GM19438 (cell line): ENCODE results near the gene HACE1.
"Not testable (repeated sequence)": the region's sequence is repeated elsewhere in the genome, so short reads cannot be mapped to it uniquely, and the experiment has no call there.

Experiments used
- ATAC-seq: cut with Tn5 transposase; IDR thresholded peaks from one replicate; pipeline ENCODE4 v1.9.1; 2021; ENCODE audit warnings: low read depth; ENCODE audit not compliant: unreplicated experiment

The HACE1 gene

GRCh38 chr6:104859225-104860146 is at the start of gene HACE1:
TSS of gene HACE1 (minus strand) at chr6:104859919. CDS start at chr6:104859642, 277 bp downstream.
- ATAC-seq, result peak; percentile 98

GRCh38 chr6:104908888-104909525 is 49.3 kb upstream of the HACE1 start:
- no peak for ATAC-seq

- no peak for ATAC-seq
Observed at GRCh38 chr6:104908031-104908887, 48.5 kb upstream of the HACE1 start.

GRCh38 chr6:104898893-104899292 is 39.2 kb upstream of the HACE1 start:
- not testable (repeated sequence) for ATAC-seq

DNA sequence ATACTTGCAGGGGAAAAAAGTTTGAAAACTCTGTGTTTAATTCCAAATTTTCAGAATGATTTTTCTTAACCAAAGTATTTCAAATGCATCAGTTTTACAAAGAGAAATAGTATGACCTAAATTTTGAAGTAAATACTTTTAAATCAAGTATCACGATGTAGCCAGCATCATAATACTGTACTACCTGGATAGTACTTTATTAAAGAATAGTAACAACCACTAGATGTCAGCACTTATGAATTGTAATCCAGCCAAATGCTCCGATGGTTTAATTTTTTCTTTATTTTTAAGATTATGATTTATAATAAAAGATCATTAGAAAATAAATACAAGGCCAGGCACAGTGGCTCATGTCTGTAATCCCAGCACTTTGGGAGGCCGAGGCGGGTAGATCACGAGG is 37.2 kb upstream of the HACE1 start:
- ATAC-seq, result no peak

DNA sequence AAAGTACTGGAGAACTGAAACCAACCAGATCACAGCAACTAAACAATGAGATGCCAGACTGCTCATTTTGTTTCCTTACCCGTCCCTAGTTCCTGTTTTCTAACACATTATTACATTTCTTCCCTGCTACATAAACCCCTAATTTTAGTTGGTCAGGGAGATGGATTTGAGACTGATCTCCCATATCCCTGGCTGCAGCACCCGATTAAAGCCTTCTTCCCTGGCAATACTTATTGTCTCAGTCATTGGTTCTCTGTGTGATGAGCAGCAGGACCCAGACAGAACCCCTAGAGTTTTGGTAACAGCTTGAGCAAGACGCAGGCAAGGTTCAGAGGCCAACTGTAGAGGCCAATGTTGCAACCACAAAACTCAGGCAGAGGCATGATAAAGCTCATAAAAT is 28.3 kb upstream of the HACE1 start:
- no peak for ATAC-seq

- no peak for ATAC-seq
Observed at GRCh38 chr6:104887350-104887749, 27.6 kb upstream of the HACE1 start.

DNA sequence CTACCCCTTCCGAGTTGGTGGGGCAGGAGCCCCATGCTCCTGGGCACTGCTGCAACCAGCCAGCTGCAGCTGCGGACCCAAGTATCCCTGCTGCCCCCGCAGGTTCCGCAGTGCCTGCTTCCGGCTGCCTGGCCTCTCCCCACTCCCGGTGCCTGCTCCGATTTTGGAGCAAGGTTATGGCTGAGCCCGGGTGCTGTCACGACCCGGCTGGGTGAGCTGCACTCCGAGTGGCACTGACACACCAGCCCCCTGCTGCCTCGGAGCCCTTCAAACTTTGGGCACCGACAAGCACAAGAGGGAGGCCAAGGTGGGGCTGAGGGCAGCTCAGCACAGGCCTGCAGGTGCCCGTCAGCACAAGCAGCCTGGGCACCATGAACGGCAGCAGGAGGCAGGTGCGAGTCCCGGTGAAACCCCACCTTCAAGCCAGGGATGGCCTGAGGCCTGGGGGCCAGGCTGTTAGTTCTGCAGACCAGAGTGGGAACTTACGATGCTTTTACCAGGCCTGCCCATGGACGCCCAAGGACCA is 25.9 kb upstream of the HACE1 start:
- no peak for ATAC-seq

- no peak for ATAC-seq
Observed at GRCh38 chr6:104884867-104885517, 25.3 kb upstream of the HACE1 start.

GRCh38 chr6:104881964-104882668 is 22.4 kb upstream of the HACE1 start:
- no peak for ATAC-seq

DNA sequence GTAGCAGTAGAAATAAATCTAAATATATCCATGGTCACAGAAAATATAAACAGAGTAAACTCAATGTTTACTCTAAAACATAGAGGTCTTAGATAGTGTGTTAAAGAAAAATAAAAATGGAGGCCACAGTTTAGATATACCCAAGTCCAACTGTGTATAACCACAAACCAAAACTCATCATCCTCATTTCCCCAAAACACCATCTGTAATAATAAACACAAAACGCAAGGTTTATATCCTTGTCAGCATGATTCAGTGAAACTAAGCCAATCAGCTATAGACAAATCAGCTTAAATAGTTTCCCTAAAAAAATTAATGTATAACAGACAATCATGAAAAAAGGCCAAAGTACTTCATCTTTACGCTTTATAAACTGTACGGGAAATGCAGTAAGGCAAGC is 2.7 kb upstream of the HACE1 start:
- ATAC-seq, result no peak

GRCh38 chr6:104860221-104860620 is 502 bp upstream of the HACE1 start:
- ATAC-seq, result no peak

DNA sequence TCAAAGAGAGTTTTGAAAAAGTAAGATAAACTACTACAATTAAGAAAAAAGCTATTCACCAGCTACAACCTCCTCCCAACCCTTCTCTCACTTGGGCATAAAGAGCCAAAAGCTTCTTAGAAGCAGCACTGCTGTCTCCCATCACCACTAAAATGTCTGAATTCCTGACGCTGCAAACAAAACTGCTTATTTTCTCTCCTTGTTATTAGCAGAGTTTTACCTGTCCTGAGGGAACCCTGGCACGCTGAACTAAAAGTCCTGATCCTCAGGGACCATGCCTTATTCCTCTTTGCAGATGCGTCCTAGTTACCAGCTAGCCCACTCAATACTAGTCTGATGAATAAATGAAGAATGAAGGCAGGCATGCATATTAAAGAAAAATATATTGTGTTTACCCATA is 1.1 kb downstream of the HACE1 start:
- ATAC-seq, result no peak

- ATAC-seq, result no peak
Observed at GRCh38 chr6:104855507-104855906, 4.2 kb downstream of the HACE1 start.

DNA sequence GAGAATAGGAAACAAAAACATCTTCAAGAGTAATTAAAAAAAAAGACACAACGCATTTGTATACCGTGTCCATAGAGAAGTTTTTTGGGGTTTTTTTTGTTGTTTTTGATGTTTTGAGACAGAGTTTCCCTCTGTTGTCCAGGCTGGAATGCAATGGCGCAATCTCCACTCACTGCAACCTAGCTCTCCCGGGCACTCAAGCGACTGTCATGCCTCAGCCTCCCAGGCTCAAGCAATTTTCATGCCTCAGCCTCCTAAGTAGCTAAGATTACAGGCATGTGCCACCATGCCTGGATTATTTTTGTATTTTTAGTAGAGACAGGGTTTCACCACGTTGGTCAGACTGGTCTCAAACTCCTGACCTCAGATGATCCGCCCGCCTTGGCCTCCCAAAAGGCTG is 12.0 kb downstream of the HACE1 start:
- ATAC-seq, result not testable (repeated sequence)

DNA sequence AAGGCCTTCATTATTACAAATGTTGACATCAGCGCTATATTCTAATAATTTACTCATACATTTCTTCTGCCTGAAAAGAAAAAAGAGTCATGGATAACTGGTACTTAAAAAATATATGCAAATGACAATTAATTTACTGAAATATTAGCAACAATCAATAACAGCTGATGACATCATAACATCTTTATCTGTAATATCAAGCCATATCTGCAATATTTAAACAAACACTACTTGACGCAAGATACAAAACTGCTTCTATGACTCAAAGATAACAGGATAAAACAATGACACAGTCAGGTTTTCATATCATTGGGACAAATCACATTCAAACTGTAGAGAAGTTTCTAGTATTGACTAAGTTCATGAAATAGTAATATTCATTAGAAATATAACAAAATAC is 16.5 kb downstream of the HACE1 start:
- ATAC-seq, result no peak

DNA sequence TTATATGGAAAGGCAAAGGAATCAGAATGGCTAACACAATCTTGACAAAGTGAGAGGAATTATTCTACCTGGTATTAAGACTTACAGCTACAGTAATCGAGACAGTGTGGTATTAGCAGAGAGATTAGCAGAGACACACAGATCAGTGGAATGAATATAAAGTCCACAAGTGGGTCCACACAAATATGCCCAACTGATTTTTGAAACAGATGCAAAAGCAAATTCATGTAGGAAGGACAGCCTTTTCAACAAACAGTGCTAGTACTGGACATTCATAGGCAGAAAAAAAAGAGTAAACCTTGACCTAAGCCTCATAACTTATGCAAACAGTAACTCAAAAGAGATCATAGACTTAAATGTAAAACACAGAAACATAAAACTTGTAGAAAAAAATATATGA is 22.6 kb downstream of the HACE1 start:
- no peak for ATAC-seq

GRCh38 chr6:104836479-104837020 is 23.2 kb downstream of the HACE1 start:
- not testable (repeated sequence) for ATAC-seq

- no peak for ATAC-seq
Observed at GRCh38 chr6:104835782-104836181, 23.9 kb downstream of the HACE1 start.
